Stimulated activated CD8-positive, alpha-beta memory T cell treated with anti-CD3 and anti-CD28 coated beads, Interleukin-7, amount 100 ng/mL, for 1 hour (primary cell): Measurements from ENCODE around the gene PHC1.
"Not testable (repeated sequence)": the region's sequence is repeated elsewhere in the genome, so short reads cannot be mapped to it uniquely, and the experiment has no call there.

Experiments
- DNase-seq, 2 donors: peaks; one replicate each; pipeline ENCODE4 v3.0.0-alpha.2; 2020; ENCODE audit warnings: low read depth in 2 of 2

The PHC1 gene

DNA sequence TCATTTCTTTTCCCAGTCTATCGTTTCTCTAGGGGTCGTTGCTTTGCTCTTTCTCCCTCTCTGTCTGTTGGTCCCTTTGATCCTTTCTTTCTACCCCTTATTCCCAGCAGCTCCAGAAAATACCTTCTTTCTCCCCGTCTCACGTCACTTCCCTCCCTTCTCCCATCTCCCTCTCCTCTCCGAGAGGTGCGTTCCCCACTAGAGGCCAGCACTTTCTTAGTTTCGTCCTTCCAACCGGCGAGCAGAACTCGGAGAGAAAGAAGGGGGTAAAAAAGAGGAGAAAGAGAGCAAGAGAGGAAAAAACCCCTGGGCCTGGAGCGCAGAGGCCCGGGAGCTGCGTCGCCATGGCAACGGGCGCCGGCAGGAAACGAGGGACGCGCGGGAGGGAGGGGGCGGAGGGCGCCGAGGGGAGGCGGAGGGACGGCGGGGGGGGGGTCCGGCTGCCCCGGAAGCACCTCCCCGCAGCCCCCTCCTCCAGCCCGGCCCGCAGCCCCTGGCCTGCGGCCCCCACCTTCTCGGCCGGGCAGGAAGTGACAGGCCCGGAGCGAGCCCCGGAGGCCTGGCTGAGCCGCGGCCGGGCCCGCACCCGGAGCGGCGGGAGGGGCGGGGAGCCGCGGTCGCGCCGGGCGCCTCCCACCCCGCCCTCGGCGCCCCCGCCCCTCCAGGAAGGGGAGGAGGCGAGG lies at the start of gene PHC1:
PHC1 (plus strand) TSS at position 477 of the 683 bp plus-strand sequence. CDS start 3,169 bp downstream, outside the sequence.
- DNase-seq: peak; percentile 43 to 48

DNA sequence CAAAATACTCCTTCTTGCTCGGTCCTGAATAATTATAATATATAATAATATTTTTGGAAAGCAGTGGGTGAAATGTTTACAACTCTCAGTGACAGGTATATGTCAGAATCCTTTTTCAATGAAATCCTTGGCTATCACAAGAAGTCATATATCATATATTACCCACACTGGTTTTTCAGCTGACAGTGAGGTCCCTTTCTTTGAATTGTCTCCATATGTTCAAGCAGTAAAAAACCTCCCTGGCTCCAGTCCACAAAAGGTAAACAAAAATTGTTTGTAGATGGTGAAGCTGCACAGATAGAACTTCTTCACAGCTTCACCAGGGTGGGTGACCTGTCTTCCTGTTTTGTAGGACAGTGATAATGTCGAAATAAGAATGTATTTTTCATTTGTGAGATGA lies 47.9 kb upstream of the PHC1 start:
- DNase-seq: no peak

GRCh38 chr12:8867009-8867408 lies 47.3 kb upstream of the PHC1 start:
- no peak for DNase-seq

DNA sequence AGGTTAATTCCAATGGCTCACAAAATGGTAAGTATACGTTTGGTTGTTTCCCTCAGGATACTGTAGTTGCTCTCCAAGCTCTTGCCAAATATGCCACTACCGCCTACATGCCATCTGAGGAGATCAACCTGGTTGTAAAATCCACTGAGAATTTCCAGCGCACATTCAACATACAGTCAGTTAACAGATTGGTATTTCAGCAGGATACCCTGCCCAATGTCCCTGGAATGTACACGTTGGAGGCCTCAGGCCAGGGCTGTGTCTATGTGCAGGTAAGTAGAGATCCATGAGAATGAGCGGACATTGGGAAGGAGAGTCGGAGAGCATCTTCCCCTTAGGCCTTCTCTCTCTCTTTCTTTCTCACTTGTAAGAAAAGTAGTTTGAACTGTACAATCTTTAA lies 46.5 kb upstream of the PHC1 start:
- DNase-seq: no peak

DNA sequence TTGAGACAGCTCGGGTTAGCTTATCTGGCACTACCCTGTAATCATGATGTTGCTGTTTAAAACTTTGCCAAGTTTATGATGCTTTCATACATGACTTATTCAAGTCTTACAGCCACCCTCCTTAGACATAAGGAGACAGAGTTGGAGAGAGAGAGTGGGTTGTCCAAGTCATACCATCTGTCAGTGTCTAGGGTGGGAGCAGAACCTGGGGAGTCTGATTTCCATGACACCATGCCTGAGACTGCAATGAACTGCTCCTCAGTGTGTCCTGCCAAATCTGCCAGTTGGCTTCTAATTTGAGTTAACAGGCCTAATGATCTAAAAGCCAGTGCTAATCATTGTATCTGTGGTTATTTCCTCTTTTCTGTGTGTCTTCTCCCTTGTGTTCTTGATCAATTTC lies 43.7 kb upstream of the PHC1 start:
- no peak for DNase-seq

DNA sequence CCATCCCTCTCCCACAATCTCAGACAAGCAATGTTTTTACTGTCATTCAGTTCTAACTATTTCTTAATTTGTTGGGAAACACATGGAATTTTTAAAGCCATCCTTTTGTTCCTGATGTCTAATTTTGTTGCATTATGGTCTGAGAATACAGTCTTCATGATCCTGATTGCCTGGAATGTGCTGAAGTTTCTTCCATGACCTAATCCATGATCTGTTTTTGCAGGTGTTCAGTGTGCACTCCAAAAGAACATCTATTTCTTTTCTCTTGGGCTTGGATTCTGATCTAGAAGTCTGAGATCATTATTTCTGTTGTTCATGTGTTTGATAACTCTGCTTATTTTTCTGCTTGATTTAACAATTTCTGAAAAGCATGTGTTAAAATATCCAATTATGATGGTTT lies 43.2 kb upstream of the PHC1 start:
- DNase-seq: no peak

GRCh38 chr12:8876887-8877286 lies 37.4 kb upstream of the PHC1 start:
- no peak for DNase-seq

DNA sequence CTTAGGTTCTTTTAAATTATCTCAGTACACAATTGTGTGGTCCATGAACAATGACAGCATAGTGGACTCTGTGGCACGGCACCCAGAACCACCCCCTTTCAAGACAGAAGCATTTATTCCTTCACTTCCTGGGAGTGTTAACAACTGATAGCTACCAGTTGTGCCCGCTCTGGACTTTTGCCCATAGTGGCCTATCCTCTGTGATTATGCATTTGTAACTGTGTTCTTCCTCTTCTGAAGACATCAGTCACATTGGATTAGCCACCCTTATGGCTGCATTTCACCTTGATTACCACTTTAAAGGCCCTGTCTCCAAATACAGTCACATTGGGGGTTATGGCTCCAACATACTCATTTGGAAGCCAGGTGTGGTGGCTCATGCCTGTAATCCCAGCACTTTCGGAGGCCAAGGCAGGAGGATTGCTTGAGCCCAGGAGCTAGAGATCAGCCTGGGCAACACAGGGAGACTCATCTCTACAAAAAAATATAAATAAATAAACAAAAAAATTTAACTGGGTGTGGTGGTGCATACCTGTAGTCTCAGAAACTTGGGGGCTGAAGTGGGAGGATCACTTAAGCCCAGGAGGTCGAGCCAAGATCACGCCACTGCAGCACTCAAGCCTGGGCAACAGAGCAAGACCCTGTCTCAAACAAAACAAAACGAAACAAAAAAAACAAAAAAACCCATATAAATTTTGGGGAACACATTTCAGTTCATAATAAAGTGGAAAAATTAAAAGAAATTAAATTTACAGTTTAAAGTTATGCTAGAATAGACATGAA lies 27.6 kb upstream of the PHC1 start:
- DNase-seq: no peak

DNA sequence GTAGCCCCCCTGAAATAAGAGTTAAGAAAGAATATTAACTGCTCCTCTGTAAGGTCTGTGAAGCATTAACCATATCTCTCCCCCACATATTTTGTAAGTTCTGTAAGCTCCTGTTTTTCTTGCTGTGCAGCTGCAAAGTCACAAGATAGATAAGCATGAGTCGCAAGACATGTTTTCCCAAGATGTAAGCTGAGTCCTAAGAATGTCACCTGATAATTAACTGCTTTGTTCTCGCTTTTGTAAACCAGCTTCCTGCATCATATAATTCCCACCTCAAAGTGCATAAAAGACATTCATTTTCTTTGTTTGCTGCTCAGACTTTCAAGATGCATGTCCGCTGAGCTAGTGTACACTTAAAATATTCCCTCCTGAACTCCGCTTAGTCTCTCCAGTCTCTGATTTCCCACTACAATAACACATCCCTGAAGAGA lies 27.0 kb upstream of the PHC1 start:
- no peak for DNase-seq

DNA sequence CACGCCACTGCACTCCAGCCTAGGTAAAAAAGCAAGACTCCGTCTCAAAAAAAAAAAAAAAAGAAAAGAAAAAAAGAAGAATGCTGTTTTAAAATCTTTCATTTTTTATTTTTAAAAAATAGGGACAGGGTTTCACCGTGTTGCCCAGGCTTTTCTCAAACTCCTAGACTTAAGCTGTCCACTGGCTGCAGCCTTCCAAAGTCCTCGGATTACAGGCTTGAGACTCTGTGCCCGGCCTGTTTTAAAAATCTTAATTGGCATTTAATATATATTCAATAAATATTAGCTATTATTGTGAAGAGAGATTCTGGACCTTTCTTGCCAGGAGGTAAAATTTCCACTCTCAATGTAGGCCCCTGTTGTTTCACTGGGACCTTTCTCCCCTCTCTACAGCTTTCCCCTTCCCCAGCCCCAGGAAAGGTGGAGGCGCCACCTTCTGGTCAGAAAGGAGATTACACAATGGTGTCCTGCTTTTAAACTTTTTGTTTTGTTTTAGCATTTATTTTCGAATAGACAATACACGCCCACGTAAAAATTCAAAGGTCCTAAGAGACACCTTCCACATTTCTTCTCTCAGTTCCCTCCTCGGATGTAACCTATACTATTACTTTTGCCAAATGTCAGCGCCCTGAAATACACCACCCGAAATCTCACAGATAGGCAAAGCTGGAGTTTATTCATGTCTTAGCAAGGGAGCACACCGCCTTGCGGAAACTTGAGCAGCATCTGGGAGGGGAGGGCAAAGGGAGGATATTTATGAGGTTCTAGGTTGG lies 23.8 kb upstream of the PHC1 start:
- DNase-seq: peak; percentile 23 to 27

DNA sequence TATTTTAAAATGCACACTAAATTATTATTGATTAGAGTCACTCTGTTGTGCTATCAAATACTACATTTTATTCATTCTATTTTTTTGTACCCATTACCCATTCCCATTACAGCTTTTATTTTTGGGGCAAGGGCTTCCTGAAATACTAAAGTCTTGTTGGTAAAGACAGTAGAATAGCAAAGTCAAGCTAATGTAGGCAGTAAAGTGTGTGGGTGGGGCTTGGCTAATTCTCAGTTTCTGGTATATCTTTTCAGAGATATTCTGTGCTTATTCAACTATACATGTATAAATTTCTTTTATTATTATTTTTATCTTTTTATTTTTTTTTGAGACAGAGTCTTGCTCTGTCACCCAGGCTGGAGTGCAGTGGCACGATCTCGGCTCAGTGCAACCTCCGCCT lies 22.3 kb upstream of the PHC1 start:
- no peak for DNase-seq

DNA sequence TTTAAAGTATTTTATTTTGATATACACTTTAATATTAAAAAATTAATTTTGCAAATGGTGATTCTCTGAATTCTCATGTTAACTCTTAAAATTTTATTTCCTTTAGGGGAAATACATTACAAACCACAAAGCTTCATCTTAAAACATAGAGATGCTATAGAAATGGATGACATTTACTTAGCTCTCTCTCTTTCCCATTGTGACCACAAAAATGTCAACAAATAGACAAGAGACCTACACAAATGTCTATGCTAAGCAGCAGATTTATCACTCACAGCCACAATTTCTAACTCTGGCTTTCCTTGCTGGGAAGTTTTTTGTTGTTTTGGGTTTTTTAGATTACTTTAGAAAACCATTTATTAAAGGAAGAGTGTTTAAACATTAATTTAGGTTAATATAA lies 19.9 kb upstream of the PHC1 start:
- no peak for DNase-seq

DNA sequence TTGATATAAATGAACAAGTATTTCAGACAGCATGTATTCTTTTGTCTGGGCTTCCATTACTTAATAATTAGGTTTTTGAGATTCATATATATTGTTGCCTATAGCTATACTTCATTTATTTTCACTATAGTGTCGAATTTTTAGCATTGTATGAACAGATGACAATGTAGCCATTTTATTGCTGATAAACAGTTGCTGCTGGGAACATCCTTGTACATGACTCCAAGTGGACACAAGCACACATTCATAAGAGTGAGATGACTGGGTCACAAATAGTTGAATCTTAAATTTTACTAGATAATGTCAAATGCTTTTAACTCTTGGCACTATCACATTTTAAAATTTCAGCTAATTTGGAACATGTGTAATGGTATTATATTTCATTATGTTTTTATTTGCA lies 19.3 kb upstream of the PHC1 start:
- DNase-seq: no peak

GRCh38 chr12:8897081-8897480 lies 17.2 kb upstream of the PHC1 start:
- DNase-seq: no peak

DNA sequence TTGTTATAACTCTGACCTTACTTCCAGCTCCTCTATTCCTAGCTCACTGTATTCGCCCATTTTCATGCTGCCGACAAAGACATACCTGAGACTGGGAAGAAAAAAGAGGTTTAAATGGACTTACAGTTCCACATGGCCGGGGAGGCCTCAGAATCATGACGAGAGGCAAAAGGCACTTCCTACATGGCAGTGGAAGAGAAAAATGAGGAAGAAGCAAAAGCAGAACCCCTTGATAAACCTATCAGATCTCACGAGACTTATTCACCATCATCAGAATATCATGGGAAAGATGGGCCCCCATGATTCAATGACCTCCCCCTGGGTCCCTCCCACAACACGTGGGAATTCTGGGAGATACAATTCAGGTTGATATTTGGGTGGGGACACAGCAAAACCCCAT lies 14.5 kb upstream of the PHC1 start:
- DNase-seq: no peak

GRCh38 chr12:8902703-8903102 lies 11.6 kb upstream of the PHC1 start:
- DNase-seq: not testable (repeated sequence)

DNA sequence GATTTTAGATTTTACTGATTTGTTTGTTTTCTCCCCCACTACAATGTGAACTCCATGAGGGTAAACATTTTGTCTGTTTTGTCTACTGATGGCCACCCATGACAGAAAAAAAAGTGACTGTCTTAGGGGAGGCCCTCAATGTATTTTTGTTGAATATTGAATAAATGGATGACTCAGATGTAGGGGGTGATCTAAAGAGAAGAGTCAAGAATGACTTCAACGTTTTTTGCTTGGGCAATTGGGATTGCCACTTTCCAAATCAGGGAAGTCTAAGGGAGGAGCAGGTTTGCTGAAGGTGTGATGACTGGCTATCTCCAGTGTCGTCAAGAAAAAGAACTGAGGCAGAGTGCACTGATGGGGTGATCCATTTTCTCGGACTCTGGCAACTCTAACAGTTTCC lies 10.7 kb upstream of the PHC1 start:
- no peak for DNase-seq

DNA sequence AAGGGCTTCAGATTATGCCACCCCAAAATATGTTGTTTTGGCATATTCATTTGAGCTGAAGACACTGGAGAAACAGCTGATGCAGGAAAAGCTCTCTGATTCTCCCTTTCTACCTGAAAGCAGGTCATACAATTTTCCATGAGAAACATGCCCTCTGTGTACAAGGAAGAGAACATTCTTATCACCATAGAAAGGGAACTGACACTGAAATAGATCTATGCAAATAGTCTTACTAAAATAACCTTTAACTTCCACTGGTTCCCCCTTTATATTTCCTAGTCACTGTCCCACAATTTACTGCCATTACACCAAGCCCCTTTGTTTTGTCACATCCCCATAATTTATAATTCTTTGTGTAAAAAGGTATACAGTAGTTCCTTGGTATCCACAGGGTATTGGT lies 9.6 kb upstream of the PHC1 start:
- no peak for DNase-seq

DNA sequence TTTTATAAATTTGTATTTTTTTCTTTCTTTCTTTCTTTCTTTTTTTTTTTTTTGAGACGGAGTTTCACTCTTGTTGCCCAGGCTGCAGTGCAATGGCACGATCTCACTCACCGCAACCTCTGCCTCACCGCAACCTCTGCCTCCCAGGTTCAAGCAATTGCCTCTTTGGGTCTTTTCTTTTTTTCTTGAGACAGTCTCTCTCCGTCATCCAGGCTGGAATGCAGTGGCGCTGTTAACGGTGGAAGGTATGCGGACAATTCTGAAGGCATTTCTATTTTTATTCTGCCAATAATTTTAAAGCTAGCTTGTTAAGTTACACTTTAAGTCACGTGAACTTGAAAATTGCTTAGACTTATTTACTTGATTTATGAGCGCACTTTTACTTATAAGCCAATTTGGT lies 8.8 kb upstream of the PHC1 start:
- no peak for DNase-seq

DNA sequence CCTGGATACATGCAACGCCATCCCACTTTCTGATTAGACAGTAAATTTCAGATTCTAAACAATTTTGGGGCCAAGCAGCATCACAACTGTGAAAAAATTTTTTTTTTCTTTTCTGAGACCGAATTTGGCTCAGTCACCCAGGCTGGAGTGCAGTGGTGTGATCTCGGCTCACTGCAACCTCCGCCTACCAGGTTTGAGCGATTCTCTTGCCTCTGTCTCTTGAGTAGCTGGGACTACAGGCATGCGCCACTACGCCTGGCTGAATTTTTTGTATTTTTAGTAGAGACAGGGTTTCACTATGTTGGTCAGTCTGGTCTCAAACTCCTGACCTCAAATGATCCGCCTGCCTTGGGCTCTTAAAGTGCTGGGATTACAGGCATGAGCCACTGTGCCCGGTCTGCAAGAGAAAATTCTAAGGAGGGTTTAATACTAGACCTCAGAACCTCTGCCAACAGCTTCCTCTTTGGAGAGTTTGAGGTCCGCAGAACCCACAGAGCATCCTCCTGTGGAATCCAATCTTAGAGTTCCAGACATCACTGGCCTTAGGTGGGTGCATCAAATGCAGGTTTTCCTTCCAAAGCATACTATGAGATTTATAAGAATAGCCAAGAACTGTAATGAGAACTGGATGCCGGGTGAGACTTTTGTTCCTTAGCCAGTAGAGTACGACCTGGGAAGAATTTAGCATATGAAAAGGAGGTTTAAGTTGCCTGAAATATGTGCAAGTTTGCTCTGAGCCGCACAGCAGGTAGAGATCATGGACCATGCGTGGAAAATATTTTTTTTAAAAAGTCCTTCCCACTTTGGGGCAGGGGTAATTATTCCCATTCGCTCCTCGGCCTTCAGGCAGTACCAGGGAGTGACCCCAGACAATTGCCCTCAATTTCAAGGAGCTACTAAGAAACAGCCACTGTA lies 7.8 kb upstream of the PHC1 start:
- no peak for DNase-seq

DNA sequence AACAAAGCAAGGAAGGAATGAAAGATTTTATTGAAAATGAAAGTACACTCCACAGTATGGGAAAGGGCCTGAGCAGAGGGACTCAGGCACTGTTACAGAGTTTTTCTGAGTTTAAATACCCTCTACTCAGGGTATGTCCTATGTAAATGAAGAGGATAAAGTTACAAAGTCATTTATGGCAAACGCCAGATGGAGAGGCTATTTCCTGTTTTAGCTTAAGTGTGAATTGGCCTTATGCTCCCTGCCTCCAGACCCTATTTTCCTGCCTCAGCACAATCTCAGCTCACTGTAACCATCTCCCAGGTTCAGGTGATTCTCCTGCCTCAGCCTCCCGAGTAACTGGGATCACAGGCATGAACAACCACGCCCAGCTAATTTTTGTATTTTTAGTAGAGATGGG lies 6.8 kb upstream of the PHC1 start:
- no peak for DNase-seq

DNA sequence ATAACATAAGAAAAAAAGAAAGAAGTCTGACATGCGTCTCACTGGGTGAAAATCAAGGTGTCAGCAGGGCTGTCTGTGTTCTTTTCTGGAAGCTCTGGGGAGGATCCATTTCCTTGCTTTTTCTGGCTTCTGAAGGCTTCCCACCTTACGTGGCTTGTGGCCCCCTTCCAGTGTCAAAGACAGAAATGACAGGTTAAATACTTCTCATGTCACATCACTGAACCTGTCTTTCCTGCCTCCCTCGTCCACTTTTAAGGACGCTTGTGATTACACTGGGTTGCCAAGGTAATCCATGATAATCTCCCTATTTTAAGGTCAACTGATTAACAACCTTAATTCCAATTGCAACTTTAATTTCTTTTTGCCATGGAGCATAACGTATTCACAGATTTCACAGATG lies 4.6 kb upstream of the PHC1 start:
- no peak for DNase-seq
